Upper lobe of right lung (tissue), 1 donor: Measurements from ENCODE around the gene EBI3. TPM values are rescaled to one million over a fixed set of nuclear protein-coding genes. Genes with fewer than 3 reads are reported as not detected.
"Not testable (repeated sequence)": the region's sequence is repeated elsewhere in the genome, so short reads cannot be mapped to it uniquely, and the experiment has no call there.

ENCODE experiments used
- ATAC-seq: fragments of 200-7000 bp; cut with Tn5 transposase; one replicate; pipeline ENCODE4 v1.9.1; 2020; ENCODE audit warnings: mild to moderate bottlenecking, moderate library complexity
- DNase-seq: peaks from one replicate; pipeline ENCODE4 v3.0.0-alpha.2; 2020
- H3K27ac ChIP-seq: fragments of 200-600 bp; one replicate; pipeline ENCODE4 v1.8.0; 2022
- H3K27me3 ChIP-seq: fragments of 200-600 bp; one replicate; pipeline ENCODE4 v1.8.0; 2022; ENCODE audit warnings: mild to moderate bottlenecking
- H3K36me3 ChIP-seq: fragments of 200-600 bp; one replicate; pipeline ENCODE4 v1.8.0; 2022
- H3K4me1 ChIP-seq: fragments of 200-600 bp; one replicate; pipeline ENCODE4 v1.8.0; 2022
- H3K4me3 ChIP-seq: fragments of 200-600 bp; one replicate; pipeline ENCODE4 v1.8.0; 2022; ENCODE audit warnings: mild to moderate bottlenecking
- H3K9me3 ChIP-seq: fragments of 200-600 bp; one replicate; pipeline ENCODE4 v1.8.0; 2022
- intact Hi-C: fragments of 100-400 bp; cut with DNase I; formaldehyde crosslinking; loops from one replicate; pipeline ENCODE4 v1.11.0; 2022
- total RNA-seq: library from RNA; stranded (reverse); fragmentation: NEBNext Ultra II Directional; extraction: Animal tissue kit (Norgen Biotek cat#: 25700); gene quantifications from one replicate; pipeline ENCODE4 v1.2.1, GENCODE V29; 2021
- TF ChIP-seq, protein P1 (sequence below): fragments of 200-600 bp; IDR thresholded peaks from one replicate; pipeline ENCODE4 v1.8.0; 2022; ENCODE audit warnings: antibody characterized with exemption
- donor health status: DM: no; HTN: yes; CAD: no; lungs with severe emphysema.

Gene EBI3
- total RNA-seq, 1 donor from 2014 or later: 2.0 TPM

DNA sequence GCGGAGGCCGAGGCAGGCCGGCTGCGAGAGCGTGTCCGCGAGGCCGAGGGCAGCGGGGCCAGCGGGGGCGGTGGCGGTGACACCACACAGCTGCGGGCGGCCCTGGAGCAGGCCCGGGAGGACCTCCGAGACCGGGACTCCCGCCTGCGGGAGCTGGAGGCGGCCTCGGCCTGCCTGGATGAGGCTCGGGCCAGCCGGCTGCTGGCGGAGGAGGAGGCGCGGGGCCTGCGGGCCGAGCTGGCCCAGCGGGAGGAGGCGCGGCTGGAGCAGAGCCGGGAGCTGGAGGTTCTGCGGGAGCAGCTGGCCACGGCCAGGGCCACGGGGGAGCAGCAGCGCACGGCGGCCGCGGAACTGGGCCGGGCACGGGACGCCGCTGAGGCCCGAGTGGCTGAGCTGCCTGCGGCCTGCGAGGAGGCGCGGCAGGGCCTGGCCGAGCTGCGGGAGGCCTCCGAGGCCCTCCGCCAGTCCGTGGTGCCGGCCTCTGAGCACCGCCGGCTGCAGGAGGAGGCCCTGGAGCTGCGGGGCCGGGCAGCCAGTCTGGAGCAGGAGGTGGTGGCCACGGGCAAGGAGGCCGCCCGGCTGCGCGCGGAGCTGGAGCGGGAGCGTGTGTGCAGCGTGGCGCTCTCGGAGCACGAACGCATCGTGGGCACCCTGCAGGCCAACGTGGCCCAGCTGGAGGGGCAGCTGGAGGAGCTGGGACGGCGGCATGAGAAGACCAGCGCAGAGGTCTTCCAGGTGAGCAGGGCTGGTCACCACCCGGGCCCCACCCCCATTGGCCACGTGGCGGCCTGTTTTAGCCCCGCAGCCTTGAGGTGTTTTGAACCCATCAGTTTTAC, 11.7 kb upstream of the EBI3 start:
- no peaks in the 10 kb centered on the region for H3K4me1 ChIP-seq
- no peak for DNase-seq
- H3K4me3 ChIP-seq: no peak overlapping the region
- no peak overlapping the region for H3K27ac ChIP-seq
- TF ChIP-seq, protein P1, sequence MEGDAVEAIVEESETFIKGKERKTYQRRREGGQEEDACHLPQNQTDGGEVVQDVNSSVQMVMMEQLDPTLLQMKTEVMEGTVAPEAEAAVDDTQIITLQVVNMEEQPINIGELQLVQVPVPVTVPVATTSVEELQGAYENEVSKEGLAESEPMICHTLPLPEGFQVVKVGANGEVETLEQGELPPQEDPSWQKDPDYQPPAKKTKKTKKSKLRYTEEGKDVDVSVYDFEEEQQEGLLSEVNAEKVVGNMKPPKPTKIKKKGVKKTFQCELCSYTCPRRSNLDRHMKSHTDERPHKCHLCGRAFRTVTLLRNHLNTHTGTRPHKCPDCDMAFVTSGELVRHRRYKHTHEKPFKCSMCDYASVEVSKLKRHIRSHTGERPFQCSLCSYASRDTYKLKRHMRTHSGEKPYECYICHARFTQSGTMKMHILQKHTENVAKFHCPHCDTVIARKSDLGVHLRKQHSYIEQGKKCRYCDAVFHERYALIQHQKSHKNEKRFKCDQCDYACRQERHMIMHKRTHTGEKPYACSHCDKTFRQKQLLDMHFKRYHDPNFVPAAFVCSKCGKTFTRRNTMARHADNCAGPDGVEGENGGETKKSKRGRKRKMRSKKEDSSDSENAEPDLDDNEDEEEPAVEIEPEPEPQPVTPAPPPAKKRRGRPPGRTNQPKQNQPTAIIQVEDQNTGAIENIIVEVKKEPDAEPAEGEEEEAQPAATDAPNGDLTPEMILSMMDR: no peak
- peak; percentile 28 for ATAC-seq
- no peaks in the 10 kb centered on the region for H3K27me3 ChIP-seq
- H3K9me3 ChIP-seq: no peaks in the 10 kb centered on the region
- H3K36me3 ChIP-seq: no peaks in the 10 kb centered on the region
- intact Hi-C loops: no loop called here

DNA sequence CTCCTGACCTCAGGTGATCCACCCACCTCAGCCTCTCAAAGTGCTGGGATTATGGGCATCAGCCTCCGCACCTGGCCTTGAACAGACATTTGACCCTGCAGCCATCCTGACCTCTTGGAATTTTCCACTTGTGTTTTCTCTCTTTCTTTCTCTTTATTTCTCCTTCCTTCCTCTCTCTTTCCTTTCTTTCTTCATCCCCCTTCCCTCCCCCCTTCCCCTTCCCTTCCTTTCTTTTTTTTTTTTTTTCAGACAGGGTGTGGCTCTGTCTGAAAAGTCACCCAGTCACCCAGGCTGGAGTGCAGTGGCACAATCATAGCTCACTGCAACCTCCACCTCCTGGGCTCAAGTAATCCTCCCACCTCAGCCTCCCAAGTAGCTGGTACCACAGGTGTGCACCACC, 10.8 kb upstream of the EBI3 start:
- DNase-seq, ATAC-seq, H3K9me3 ChIP-seq, H3K27ac ChIP-seq, H3K27me3 ChIP-seq, H3K4me3 ChIP-seq, H3K4me1 ChIP-seq, H3K36me3 ChIP-seq, intact Hi-C loops: not testable (repeated sequence)

DNA sequence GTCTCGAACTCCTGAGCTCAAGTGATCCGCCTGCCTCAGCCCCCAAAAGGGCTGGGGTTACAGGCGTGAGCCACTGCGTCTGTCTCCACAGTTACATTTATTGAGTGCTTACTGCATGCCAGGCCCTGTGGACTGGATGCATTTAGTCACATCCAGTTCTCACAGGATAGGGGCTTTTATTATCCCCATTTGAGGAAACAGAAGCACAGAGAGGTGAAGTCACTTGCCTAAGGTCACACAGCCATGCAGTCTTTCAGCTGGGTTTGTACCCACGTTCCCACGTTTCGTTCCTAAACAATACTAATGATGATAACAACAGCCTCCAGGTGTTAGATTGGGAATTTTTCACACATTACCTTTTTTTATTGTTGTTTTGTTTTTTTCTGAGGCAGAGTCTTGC, 9.1 kb upstream of the EBI3 start:
- H3K4me3 ChIP-seq: no peak overlapping the region
- no peak for ATAC-seq
- intact Hi-C loops: no loop called here
- TF ChIP-seq, protein P1: no peak
- no peak for DNase-seq
- no peaks in the 10 kb centered on the region for H3K4me1 ChIP-seq
- H3K36me3 ChIP-seq: no peaks in the 10 kb centered on the region
- no peaks in the 10 kb centered on the region for H3K9me3 ChIP-seq
- no peaks in the 10 kb centered on the region for H3K27me3 ChIP-seq
- no peak overlapping the region for H3K27ac ChIP-seq

DNA sequence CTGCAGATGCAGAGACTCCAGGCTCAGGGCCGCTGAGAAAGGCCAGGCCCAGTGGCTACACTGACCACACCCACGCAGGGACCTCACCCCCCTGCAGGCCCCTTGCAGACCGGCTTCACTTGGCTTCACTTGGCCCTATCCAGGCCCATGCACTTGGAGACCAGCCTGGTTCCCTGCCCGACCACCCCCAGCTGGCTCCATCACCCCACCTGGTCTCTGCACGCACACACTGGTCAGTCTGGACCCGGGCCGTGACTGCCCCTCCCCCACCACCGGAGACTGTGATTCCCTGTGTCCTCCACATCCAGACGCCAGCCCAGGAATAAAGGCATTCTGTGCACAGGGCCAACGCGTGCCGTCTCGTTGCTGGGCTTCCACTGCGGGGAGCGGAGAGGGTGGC, 4.9 kb upstream of the EBI3 start:
- TF ChIP-seq, protein P1: no peak
- ATAC-seq (peak; percentile 12), DNase-seq (no peak)
- H3K36me3 ChIP-seq: no peaks in the 10 kb centered on the region
- no peak overlapping the region for H3K27ac ChIP-seq
- no peak overlapping the region for H3K4me3 ChIP-seq
- intact Hi-C loops: no loop called here
- H3K4me1 ChIP-seq: peaks cover 5% of the 10 kb centered on the region
- H3K9me3 ChIP-seq: no peaks in the 10 kb centered on the region
- peaks cover 14% of the 10 kb centered on the region for H3K27me3 ChIP-seq

DNA sequence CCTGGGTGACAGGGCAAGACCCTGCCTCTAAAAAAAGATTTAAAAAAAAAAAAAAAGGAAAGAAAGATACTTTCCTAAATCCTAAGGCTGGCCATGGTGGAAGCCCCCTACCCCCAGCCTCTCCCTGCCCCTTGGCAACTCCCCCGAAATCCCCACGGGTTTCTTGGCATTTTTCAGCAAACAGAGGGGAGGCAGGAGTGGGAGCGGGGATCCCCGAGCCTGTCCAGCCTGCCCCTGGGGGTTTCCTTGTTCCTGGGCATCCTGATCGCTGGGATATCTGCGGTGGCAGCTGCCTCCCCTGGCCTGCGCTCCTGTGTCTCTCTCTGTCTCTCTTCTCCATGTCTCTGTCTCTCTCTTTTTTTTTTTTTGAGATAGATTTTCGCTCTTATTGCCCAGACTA, 3.4 kb upstream of the EBI3 start:
- H3K4me3 ChIP-seq: no peak overlapping the region
- no peaks in the 10 kb centered on the region for H3K36me3 ChIP-seq
- H3K4me1 ChIP-seq: peaks cover 5% of the 10 kb centered on the region
- DNase-seq: no peak
- intact Hi-C loops: no loop called here
- H3K9me3 ChIP-seq: no peaks in the 10 kb centered on the region
- ATAC-seq: no peak
- H3K27ac ChIP-seq: no peak overlapping the region
- H3K27me3 ChIP-seq: peaks cover 27% of the 10 kb centered on the region
- TF ChIP-seq, protein P1: no peak

DNA sequence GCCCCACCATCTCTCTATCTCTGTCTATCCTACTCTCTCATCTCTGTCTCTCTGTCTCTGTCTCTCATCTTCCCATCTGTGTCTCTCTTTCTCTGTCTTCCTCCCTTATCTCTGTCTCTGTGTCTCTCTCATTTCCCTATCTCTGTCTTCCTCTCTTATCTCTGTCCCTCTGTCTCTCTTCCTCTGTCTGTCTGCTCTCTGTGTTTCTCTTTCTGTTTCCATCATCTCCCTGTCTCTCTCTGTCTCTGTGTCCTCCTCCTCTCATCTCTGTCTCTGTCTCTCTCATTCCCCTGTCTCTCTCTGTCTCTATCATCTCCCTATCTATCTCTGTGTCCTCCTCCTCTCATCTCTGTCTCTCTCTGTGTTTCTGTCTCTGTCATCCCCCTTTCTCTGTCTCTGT, 1.6 kb upstream of the EBI3 start:
- Histone ChIP-seq H3K27me3 (peaks cover 34% of the 10 kb centered on the region), H3K9me3 (no peaks in the 10 kb centered on the region), H3K4me1 (peaks cover 5% of the 10 kb centered on the region), H3K36me3 (no peaks in the 10 kb centered on the region), H3K4me3 (no peak overlapping the region), H3K27ac (no peak overlapping the region)
- TF ChIP-seq, protein P1: no peak
- no peak for DNase-seq
- intact Hi-C loops: no loop called here
- no peak for ATAC-seq
